Panc1 (cell line): ENCODE measurements around the gene RAB42. TPM values are rescaled to one million over a fixed set of nuclear protein-coding genes. Genes with fewer than 3 reads are reported as not detected.
A peak's percentile ranks its signal among the peaks of the same experiment; 100 is the strongest.
"Not testable (repeated sequence)": the region's sequence is repeated elsewhere in the genome, so short reads cannot be mapped to it uniquely, and the experiment has no call there.

Experiments
- ATAC-seq: fragments of 200-7000 bp; cut with Tn5 transposase; 2 replicates; pipeline ENCODE4 v1.9.1; 2020; ENCODE audit warnings: mild to moderate bottlenecking, moderate library complexity
- BruUV-seq: library from RNA; stranded (reverse); fragments of 400-500 nt; replicated peaks from 2 replicates; lab custom pipeline; 2021; lab: Mats Ljungman, UMichigan
- CTCF ChIA-PET: fragments of 300-600 bp; sonication (Branson Sonifier 250); formaldehyde crosslinking; loops from one replicate; lab custom pipeline; 2022; ENCODE audit warnings: antibody characterized with exemption; lab: Charles Lee
- POLR2A ChIA-PET: fragments of 300-600 bp; sonication (Branson Sonifier 250); formaldehyde crosslinking; loops from one replicate; lab custom pipeline; 2022; ENCODE audit warnings: antibody characterized with exemption; lab: Charles Lee
- DNase-seq: peaks from one replicate; pipeline ENCODE4 v3.0.0-alpha.2; 2010; ENCODE audit warnings: low read depth, low spot score
- H3K27ac ChIP-seq: 2 replicates; pipeline ENCODE4 v1.5.1; 2011; ENCODE audit warnings: mild to moderate bottlenecking, low read length, inconsistent platforms
- H3K27me3 ChIP-seq: fragments of 200-500 bp; sonication (Bioruptor generic); 2 replicates; pipeline ENCODE4 v1.6.0; 2014; ENCODE audit warnings: low read length, inconsistent platforms; ENCODE audit not compliant: control insufficient read depth, insufficient read depth
- H3K36me3 ChIP-seq: fragments of 200-500 bp; sonication (Bioruptor generic); 2 replicates; pipeline ENCODE4 v1.5.1; 2014; ENCODE audit warnings: inconsistent platforms, mild to moderate bottlenecking, low read length, moderate library complexity; ENCODE audit not compliant: control insufficient read depth, insufficient read depth
- H3K4me1 ChIP-seq: 2 replicates; pipeline ENCODE4 v1.5.1; 2011; ENCODE audit warnings: inconsistent platforms, mild to moderate bottlenecking, low read length, moderate library complexity; ENCODE audit not compliant: control insufficient read depth, insufficient read depth
- H3K4me3 ChIP-seq, 2 experiments: 2 replicates each; pipeline ENCODE4 v1.5.1; 2011 to 2012; ENCODE audit warnings: low read depth in 2 of 2, low read length in 2 of 2, mild to moderate bottlenecking in 2 of 2, inconsistent platforms in 1 of 2, moderate library complexity in 1 of 2
- H3K9me3 ChIP-seq: fragments of 200-500 bp; sonication (Bioruptor generic); 2 replicates; pipeline ENCODE4 v1.5.1; 2014; ENCODE audit warnings: low read depth, mild to moderate bottlenecking, inconsistent platforms, low read length, moderate library complexity; ENCODE audit not compliant: control insufficient read depth, insufficient read depth
- POLR2AphosphoS5 ChIP-seq: IDR thresholded peaks from 2 replicates; pipeline ENCODE4 v1.6.1; 2012; ENCODE audit warnings: mild to moderate bottlenecking, low read depth, low read length, moderate library complexity
- SIN3A ChIP-seq: IDR thresholded peaks from 2 replicates; pipeline ENCODE4 v1.6.1; 2012; ENCODE audit warnings: low read depth, mild to moderate bottlenecking, low read length, moderate library complexity, borderline replicate concordance; ENCODE audit not compliant: insufficient read depth
- TCF7L2 ChIP-seq: IDR thresholded peaks from 2 replicates; pipeline ENCODE4 v1.6.1; 2011; ENCODE audit warnings: mild to moderate bottlenecking, low read depth, low read length, inconsistent platforms
- in situ Hi-C: cut with HindIII; loops from 2 replicates; pipeline ENCODE4 v1.10.0; 2016; ENCODE audit warnings: low sequenced_read_pairs, low pct_unique_long_range_greater_than_20kb
- intact Hi-C: fragments of 100-400 bp; cut with micrococcal nuclease; formaldehyde crosslinking; loops from one replicate; pipeline ENCODE4 v1.10.0; 2022; ENCODE audit not compliant: unreplicated experiment
- total RNA-seq: library from RNA; stranded (reverse); gene quantifications from one replicate; pipeline ENCODE4 v1.2.1, GENCODE V29; 2021; ENCODE audit not compliant: unreplicated experiment
- TF ChIP-seq, protein P1 (sequence below): fragments of 450-650 bp; IDR thresholded peaks from 2 replicates; pipeline ENCODE4 v1.5.1; 2017; ENCODE audit warnings: mild to moderate bottlenecking
- TF ChIP-seq, protein P2 (sequence below), 2 experiments: IDR thresholded peaks; 2 replicates each; pipeline ENCODE4 v1.6.1; 2011 to 2012; ENCODE audit warnings: low read depth in 2 of 2, control low read depth in 1 of 2, low read length in 1 of 2, mild to moderate bottlenecking in 1 of 2, moderate library complexity in 1 of 2; ENCODE audit not compliant: insufficient read depth in 1 of 2

The RAB42 gene
- total RNA-seq, 1 experiment from 2014 or later = 4.2 TPM

DNA sequence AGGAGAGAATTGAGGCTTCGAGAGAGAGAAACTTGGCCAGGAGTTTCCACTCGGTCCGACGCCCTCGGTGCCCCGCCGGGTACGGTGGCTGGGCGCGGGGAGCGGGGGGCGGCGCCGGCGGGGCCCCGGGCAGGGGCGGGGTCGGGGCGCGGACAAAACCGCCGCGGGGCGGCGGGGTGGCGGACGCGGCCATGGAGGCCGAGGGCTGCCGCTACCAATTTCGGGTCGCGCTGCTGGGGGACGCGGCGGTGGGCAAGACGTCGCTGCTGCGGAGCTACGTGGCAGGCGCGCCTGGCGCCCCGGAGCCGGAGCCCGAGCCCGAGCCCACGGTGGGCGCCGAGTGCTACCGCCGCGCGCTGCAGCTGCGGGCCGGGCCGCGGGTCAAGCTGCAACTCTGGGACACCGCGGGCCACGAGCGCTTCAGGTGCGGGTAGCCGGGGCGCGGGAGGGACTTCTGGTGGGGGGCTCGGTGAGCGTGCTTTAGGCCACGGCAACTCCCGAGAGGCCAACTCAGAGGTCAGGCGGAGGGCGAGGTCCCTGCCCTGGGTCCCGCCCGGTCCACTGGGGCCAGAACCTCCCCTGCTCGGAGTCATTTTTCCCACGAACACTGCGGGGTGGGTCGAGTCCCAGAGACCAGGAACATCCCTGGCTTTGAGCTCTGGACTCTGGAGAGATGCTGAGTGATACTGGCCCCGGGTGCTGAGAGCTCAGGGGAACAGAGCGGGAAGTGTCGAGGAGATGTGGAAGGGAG lies 431 bp downstream of the RAB42 start:
- no peaks in the 10 kb centered on the region for H3K27me3 ChIP-seq
- peak overlapping the region; percentile 34 to 51 for H3K4me3 ChIP-seq
- no peaks in the 10 kb centered on the region for H3K9me3 ChIP-seq
- intact Hi-C loops (no loop called here), in situ Hi-C loops (no loop called here)
- BruUV-seq = no TSS peak
- H3K36me3 ChIP-seq = no peaks in the 10 kb centered on the region
- POLR2A ChIA-PET = interaction anchor here (1.0 kb wide), 1 partner anchor 11 kb away, joined by 3 read pairs; no protein-coding TSS in a partner anchor
- DNase-seq (no peak), ATAC-seq (peak; percentile 74)
- no peak overlapping the region for H3K27ac ChIP-seq
- CTCF ChIA-PET = no interaction called here
- TF ChIP-seq POLR2AphosphoS5 = no peak
- TF ChIP-seq, protein P1, sequence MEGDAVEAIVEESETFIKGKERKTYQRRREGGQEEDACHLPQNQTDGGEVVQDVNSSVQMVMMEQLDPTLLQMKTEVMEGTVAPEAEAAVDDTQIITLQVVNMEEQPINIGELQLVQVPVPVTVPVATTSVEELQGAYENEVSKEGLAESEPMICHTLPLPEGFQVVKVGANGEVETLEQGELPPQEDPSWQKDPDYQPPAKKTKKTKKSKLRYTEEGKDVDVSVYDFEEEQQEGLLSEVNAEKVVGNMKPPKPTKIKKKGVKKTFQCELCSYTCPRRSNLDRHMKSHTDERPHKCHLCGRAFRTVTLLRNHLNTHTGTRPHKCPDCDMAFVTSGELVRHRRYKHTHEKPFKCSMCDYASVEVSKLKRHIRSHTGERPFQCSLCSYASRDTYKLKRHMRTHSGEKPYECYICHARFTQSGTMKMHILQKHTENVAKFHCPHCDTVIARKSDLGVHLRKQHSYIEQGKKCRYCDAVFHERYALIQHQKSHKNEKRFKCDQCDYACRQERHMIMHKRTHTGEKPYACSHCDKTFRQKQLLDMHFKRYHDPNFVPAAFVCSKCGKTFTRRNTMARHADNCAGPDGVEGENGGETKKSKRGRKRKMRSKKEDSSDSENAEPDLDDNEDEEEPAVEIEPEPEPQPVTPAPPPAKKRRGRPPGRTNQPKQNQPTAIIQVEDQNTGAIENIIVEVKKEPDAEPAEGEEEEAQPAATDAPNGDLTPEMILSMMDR = no peak
- no peak for TF ChIP-seq TCF7L2
- TF ChIP-seq SIN3A = no peak
- TF ChIP-seq, protein P2, sequence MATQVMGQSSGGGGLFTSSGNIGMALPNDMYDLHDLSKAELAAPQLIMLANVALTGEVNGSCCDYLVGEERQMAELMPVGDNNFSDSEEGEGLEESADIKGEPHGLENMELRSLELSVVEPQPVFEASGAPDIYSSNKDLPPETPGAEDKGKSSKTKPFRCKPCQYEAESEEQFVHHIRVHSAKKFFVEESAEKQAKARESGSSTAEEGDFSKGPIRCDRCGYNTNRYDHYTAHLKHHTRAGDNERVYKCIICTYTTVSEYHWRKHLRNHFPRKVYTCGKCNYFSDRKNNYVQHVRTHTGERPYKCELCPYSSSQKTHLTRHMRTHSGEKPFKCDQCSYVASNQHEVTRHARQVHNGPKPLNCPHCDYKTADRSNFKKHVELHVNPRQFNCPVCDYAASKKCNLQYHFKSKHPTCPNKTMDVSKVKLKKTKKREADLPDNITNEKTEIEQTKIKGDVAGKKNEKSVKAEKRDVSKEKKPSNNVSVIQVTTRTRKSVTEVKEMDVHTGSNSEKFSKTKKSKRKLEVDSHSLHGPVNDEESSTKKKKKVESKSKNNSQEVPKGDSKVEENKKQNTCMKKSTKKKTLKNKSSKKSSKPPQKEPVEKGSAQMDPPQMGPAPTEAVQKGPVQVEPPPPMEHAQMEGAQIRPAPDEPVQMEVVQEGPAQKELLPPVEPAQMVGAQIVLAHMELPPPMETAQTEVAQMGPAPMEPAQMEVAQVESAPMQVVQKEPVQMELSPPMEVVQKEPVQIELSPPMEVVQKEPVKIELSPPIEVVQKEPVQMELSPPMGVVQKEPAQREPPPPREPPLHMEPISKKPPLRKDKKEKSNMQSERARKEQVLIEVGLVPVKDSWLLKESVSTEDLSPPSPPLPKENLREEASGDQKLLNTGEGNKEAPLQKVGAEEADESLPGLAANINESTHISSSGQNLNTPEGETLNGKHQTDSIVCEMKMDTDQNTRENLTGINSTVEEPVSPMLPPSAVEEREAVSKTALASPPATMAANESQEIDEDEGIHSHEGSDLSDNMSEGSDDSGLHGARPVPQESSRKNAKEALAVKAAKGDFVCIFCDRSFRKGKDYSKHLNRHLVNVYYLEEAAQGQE (IDR thresholded peaks at IDR 0.05; ENCODE audit: insufficient read depth in 1 of 2, low read depth in 2 of 2, low read length in 1 of 2) = no peak
- H3K4me1 ChIP-seq = no peaks in the 10 kb centered on the region; the same call in 1 of the 2 replicates

DNA sequence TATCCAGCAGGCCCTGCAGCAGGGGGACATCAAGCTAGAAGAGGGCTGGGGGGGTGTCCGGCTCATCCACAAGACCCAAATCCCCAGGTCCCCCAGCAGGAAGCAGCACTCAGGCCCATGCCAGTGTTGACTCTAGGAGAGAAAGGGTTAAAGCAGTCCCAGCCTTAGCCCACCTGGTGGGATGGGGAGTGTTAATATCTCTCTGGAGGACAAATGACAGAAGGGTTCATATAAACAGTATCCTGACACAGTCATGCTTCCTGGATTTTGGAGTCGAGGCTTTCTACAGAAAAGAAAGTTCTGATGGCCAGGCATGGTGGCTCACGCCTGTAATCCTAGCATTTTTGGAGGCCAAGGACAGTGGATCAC lies 1.9 kb downstream of the RAB42 start:
- in situ Hi-C loops, intact Hi-C loops, DNase-seq, BruUV-seq, H3K4me1 ChIP-seq, H3K36me3 ChIP-seq, CTCF ChIA-PET, ATAC-seq, H3K27me3 ChIP-seq, H3K27ac ChIP-seq, H3K4me3 ChIP-seq, POLR2A ChIA-PET, H3K9me3 ChIP-seq: not testable (repeated sequence)

DNA sequence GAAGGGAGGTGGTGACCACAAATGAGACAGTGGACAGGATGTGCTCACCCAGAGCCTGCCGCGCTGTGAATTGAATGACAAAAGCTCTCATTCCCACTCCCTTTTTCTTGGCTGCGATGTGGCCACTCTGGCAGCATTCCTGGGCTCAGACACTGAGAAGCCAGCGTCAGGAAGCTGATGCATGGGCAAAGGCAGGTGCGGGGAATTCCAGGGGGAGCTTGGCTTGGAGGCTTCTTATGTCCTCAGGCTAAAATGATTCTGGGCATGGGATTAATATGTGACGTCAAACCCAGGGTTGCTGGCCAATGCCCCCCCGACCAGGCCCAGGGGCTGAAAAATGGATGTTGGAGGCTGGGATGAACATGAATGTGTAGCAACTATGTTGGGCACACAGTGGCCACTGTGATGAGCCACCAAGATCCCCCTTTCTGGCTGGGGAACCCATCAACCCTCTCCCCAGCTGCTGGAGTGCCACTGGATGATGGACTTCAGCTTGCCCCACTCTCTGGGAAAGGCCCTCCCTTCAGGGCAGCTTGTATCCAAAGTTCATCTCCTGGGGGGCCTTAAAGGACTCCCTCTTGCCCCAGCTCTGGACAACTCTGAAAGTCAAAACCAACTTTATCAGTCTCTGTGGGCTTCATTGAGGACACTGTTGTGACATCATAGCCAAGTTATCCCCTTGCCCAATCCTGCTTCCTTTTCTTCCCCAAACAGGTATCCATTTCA lies 2.8 kb downstream of the RAB42 start:
- CTCF ChIA-PET, H3K4me3 ChIP-seq, BruUV-seq, H3K4me1 ChIP-seq, H3K27me3 ChIP-seq, H3K27ac ChIP-seq, H3K9me3 ChIP-seq, DNase-seq, in situ Hi-C loops, H3K36me3 ChIP-seq, intact Hi-C loops: not testable (repeated sequence)
- peak; percentile 23; the same call in 1 of the 2 replicates for ATAC-seq
- POLR2A ChIA-PET = interaction anchor here (0.5 kb wide), 1 partner anchor 86 kb away, joined by 4 read pairs; no protein-coding TSS in a partner anchor
